Common myeloid progenitor, CD34-positive (primary cell): Measurements from ENCODE around the gene RFT1.
"Not testable (repeated sequence)": the region's sequence is repeated elsewhere in the genome, so short reads cannot be mapped to it uniquely, and the experiment has no call there.

Source experiments
- CTCF ChIA-PET: fragments of 350-600 bp; sonication (Branson Sonifier 250); formaldehyde crosslinking; loops from one replicate; lab custom pipeline; 2021; ENCODE audit warnings: antibody characterized with exemption; lab: Charles Lee
- POLR2A ChIA-PET: fragments of 350-600 bp; sonication (Branson Sonifier 250); formaldehyde crosslinking; loops from one replicate; lab custom pipeline; 2021; ENCODE audit warnings: antibody characterized with exemption; lab: Charles Lee
- DNase-seq, 3 donors: peaks; one replicate each; pipeline versions ENCODE4 v3.0.0 to v3.0.0-alpha.2; 2013
- H3K27ac ChIP-seq, 2 experiments: 1 replicate in 1 of 2; 2 replicates in 1 of 2; pipeline ENCODE4 v1.7.0; 2013; ENCODE audit warnings: inconsistent platforms in 2 of 2, low read length in 2 of 2, mild to moderate bottlenecking in 2 of 2, low read depth in 1 of 2, moderate library complexity in 1 of 2; ENCODE audit not compliant: severe bottlenecking in 2 of 2, insufficient read depth in 1 of 2, poor library complexity in 1 of 2
- H3K27me3 ChIP-seq, 5 experiments: replicated peaks in 2 of 5; 1 replicate in 3 of 5; 2 replicates in 2 of 5; pipeline versions ENCODE4 v1.6.1 to v1.7.0; 2013; ENCODE audit warnings: low read length in 4 of 5, mild to moderate bottlenecking in 2 of 5, moderate library complexity in 2 of 5, inconsistent platforms in 1 of 5; ENCODE audit not compliant: insufficient read depth in 5 of 5, control insufficient read depth in 4 of 5
- H3K36me3 ChIP-seq, 4 experiments: 1 replicate in 2 of 4; 2 replicates in 2 of 4; pipeline versions ENCODE4 v1.6.1 to v1.7.0; 2013; ENCODE audit warnings: low read length in 3 of 4, control low read depth in 1 of 4, mild to moderate bottlenecking in 1 of 4; ENCODE audit not compliant: control insufficient read depth in 4 of 4, insufficient read depth in 4 of 4
- H3K4me1 ChIP-seq, 4 experiments: 1 replicate in 3 of 4; 2 replicates in 1 of 4; pipeline versions ENCODE4 v1.6.1 to v1.7.1; 2013; ENCODE audit warnings: low read length in 3 of 4, mild to moderate bottlenecking in 3 of 4, control low read depth in 1 of 4, inconsistent platforms in 1 of 4, moderate library complexity in 1 of 4; ENCODE audit not compliant: control insufficient read depth in 4 of 4, insufficient read depth in 4 of 4; ENCODE audit errors: control extremely low read depth in 1 of 4
- H3K4me3 ChIP-seq, 7 experiments: 1 replicate in 4 of 7; 2 replicates in 3 of 7; pipeline versions ENCODE4 v1.5.1 to v1.7.0; 2013; ENCODE audit warnings: mild to moderate bottlenecking in 7 of 7, low read length in 6 of 7, moderate library complexity in 6 of 7, inconsistent platforms in 2 of 7, low read depth in 2 of 7, control low read depth in 1 of 7; ENCODE audit not compliant: insufficient read depth in 4 of 7, control insufficient read depth in 1 of 7; ENCODE audit errors: extremely low read depth in 1 of 7
- H3K9me3 ChIP-seq, 5 experiments: 1 replicate in 4 of 5; 2 replicates in 1 of 5; pipeline versions ENCODE4 v1.6.1 to v1.7.1; 2013; ENCODE audit warnings: low read length in 4 of 5, mild to moderate bottlenecking in 2 of 5, inconsistent platforms in 1 of 5, low read depth in 1 of 5, moderate library complexity in 1 of 5; ENCODE audit not compliant: control insufficient read depth in 4 of 5, insufficient read depth in 2 of 5; ENCODE audit errors: control extremely low read depth in 1 of 5
- WGBS: methylation state at CpG from one replicate; pipeline ENCODE4 v1.1.5; 2013; ENCODE audit not compliant: insufficient coverage; 5-methylcytosine and 5-hydroxymethylcytosine counted together

Gene RFT1

DNA sequence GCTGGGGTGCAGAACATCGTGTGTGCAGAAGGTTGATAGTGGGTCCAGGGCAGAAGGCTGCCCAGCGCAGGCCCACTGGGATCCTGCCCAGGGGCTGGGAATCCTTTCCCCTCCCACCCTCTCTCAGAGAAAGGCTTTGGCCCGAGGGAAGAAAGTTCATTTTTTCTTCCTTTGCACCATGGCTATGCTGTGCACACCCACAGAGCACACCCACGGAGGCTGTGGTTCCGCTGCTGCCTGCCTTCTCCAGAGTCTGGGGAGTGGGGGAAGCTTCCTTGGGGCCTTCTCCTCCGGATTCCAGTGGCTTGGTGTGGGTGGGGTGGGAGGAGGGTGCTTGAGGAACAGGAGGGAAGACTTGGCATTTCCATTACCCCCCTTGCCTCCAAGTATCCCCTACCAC, 23.7 kb upstream of the RFT1 start:
- H3K4me3 ChIP-seq = no peak overlapping the region
- H3K36me3 ChIP-seq = no peaks in the 10 kb centered on the region
- 100% methylated on average over 2 of the region's 6 CpGs for WGBS
- ChIA-PET CTCF (interaction anchor here (0.8 to 1.1 kb wide), 3 partner anchors 13 to 46 kb away, joined by 3 to 4 read pairs (median 3); no protein-coding TSS in a partner anchor), POLR2A (no interaction called here)
- H3K27me3 ChIP-seq = peaks cover 0 to 40% (median 11%) of the 10 kb centered on the region in 5 experiments
- no peak for DNase-seq
- peaks cover 0 to 16% (median 11%) of the 10 kb centered on the region in 4 experiments for H3K4me1 ChIP-seq
- no peak overlapping the region for H3K27ac ChIP-seq
- no peaks in the 10 kb centered on the region for H3K9me3 ChIP-seq

GRCh38 chr3:53153264-53153823, 23.1 kb upstream of the RFT1 start:
- Histone ChIP-seq H3K4me1 (peaks cover 0 to 9% (median 4%) of the 10 kb centered on the region in 4 experiments), H3K27me3 (peaks cover 0 to 40% (median 11%) of the 10 kb centered on the region in 5 experiments), H3K9me3 (no peaks in the 10 kb centered on the region), H3K4me3 (no peak overlapping the region), H3K36me3 (no peaks in the 10 kb centered on the region), H3K27ac (no peak overlapping the region)
- WGBS = 83% methylated on average over 3 of the region's 3 CpGs
- DNase-seq = no peak
- CTCF ChIA-PET = interaction anchor here (0.8 to 1.1 kb wide), 4 partner anchors 9 to 39 kb away, joined by 3 to 4 read pairs (median 3); no protein-coding TSS in a partner anchor
- POLR2A ChIA-PET = no interaction called here

DNA sequence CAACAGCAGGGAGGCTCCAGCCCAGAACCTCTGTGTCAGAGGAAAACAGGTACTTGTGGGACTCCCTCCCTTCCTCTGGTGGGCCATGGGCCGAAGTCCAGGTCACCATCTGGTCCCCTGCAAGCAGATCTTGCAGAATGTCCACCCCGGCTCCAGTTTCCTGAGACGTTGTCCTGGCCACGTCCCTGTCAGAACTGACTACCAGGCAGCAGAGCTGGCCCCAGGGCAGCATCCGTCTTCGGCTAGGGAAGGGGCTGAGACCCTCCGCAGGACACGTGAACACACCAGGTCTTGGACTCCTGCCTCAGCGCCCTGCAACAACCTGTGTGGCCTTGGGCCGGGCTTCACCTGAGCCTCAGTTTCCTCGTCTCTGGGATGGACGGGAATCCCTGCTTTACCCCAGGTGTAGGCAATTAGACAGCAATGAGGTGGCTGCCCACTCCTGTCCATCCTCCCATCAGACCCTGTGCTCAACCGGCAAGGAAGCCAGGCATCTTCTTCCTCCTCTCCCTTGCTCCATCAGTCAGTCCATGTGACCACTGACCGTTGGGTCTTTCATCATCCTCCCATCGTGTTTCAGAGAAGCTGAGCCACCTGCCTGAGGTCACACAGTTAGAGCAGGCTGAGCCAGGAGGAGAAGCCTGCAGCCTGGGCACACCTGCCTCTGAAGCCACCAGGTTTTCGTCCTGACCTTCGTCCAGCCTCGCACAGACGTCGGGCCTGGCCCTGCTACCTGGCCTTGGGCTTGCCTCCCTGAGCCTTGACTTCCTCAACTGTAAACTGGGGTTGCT, 21.8 kb upstream of the RFT1 start:
- 96% methylated on average over 14 of the region's 20 CpGs for WGBS
- Histone ChIP-seq H3K27me3 (peaks cover 0 to 27% (median 8%) of the 10 kb centered on the region in 5 experiments), H3K27ac (no peak overlapping the region), H3K9me3 (no peaks in the 10 kb centered on the region), H3K4me3 (no peak overlapping the region), H3K36me3 (no peaks in the 10 kb centered on the region), H3K4me1 (peaks cover 0 to 4% (median 1%) of the 10 kb centered on the region in 4 experiments)
- no peak for DNase-seq
- CTCF ChIA-PET = interaction anchor here (2.6 kb wide), 1 partner anchor 18 kb away, joined by 8 read pairs; no protein-coding TSS in a partner anchor
- POLR2A ChIA-PET = no interaction called here

DNA sequence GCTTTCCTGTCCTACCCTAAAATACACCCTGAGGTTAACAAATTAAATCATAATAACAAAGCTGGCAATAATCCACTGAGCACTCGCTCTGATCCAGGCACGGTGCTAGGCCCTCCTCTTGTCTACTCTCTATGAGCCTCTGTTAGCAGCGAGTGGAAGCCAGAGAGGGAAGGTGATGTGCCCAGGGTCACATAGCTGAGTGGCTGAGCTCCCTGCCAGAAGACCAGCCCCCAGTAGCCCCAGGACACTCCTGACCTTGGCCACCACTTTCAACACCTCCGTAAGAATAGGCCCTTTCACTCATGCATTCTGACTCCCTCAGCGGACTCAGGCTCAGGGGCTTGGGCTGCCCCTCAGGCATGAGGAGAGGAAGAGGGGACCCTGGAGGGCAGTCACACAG, 21.2 kb upstream of the RFT1 start:
- H3K27ac ChIP-seq = no peak overlapping the region
- ChIA-PET POLR2A (no interaction called here), CTCF (interaction anchor here (2.6 kb wide), 1 partner anchor 17 kb away, joined by 8 read pairs; no protein-coding TSS in a partner anchor)
- 100% methylated on average over 4 of the region's 5 CpGs for WGBS
- peaks cover 0 to 2% (median under 1%) of the 10 kb centered on the region in 4 experiments for H3K4me1 ChIP-seq
- no peak overlapping the region for H3K4me3 ChIP-seq
- no peaks in the 10 kb centered on the region for H3K36me3 ChIP-seq
- H3K9me3 ChIP-seq = no peaks in the 10 kb centered on the region
- no peak for DNase-seq
- peaks cover 0 to 22% (median 8%) of the 10 kb centered on the region in 5 experiments for H3K27me3 ChIP-seq

- 89% methylated on average over 3 of the region's 9 CpGs for WGBS
- H3K4me3 ChIP-seq, H3K4me1 ChIP-seq, H3K36me3 ChIP-seq, POLR2A ChIA-PET, H3K9me3 ChIP-seq, H3K27ac ChIP-seq, DNase-seq: not testable (repeated sequence)
- CTCF ChIA-PET = interaction anchor here (2.6 kb wide), 1 partner anchor 17 kb away, joined by 8 read pairs; no protein-coding TSS in a partner anchor
- H3K27me3 ChIP-seq = peaks cover 0 to 18% (median 5%) of the 10 kb centered on the region in 5 experiments
These were observed 20.8 kb upstream of the RFT1 start for GRCh38 chr3:53151086-53151438.

DNA sequence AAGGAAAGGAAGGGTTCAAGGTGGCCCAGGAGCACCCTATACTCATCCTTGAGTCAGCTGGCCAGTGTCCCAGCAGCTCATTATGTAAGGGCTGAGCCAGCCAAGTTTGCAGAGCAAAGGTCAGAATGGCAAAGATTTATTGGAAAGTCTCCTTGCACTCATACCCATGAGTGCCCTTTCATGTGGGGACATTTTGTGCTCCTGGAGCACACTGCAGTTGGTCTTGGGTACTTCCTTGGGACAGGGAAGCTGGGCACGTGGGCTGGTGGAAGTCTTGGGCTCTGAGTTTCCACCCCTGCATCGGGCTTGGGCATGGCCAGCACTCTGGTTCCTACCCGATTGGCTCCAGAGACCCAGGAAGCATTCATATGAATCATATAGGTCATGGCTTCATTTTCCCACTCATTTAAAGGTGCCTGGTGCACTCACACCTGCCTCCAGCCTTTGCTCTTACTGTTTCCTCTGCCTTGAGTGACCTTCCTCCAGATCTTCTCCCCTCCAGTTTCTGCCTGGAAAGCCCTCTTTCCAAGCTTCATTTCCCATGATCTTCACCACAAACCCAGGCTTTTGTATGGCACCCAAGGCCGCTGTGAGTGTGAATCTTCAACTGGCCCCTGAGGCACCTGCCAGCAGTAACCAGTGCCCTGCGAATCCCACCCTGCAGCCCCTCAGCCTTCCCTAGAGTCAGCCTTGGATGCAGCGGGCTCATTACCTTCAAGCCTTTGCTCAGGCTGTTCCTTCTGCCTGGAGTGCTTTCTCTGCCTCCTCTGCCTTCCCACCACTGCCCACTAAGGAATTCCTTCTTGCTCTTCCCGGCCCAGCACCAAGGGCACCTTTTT, 20.2 kb upstream of the RFT1 start:
- POLR2A ChIA-PET = no interaction called here
- Histone ChIP-seq H3K36me3 (no peaks in the 10 kb centered on the region), H3K27ac (no peak overlapping the region), H3K4me3 (no peak overlapping the region), H3K27me3 (peaks cover 0 to 12% (median 0%) of the 10 kb centered on the region in 5 experiments), H3K4me1 (no peaks in the 10 kb centered on the region), H3K9me3 (no peaks in the 10 kb centered on the region)
- CTCF ChIA-PET = interaction anchor here (0.7 to 2.6 kb wide), 3 partner anchors 10 to 40 kb away, joined by 3 to 8 read pairs (median 5); no protein-coding TSS in a partner anchor
- 90% methylated on average over 5 of the region's 7 CpGs for WGBS
- DNase-seq = no peak
